ENCODE data around the gene HDAC4. TPM values are rescaled to one million over a fixed set of nuclear protein-coding genes. Genes with fewer than 3 reads are reported as not detected.

HDAC4 gene
- total and polyA plus RNA-seq, 2 experiments from 2014 or later = 8.1 to 41.8 TPM

GRCh38 chr2:239184968-239185903 is 215.6 kb downstream of the HDAC4 start:
- Histone ChIP-seq H3K36me3 (ENCODE audit: insufficient read depth) (peaks cover 6% of the 10 kb centered on the region; the same call in 1 of the 2 replicates), H3K9me2 (ENCODE audit: insufficient read depth) (no peaks in the 10 kb centered on the region), H3K27ac (ENCODE audit: low read depth) (no peak overlapping the region), H4K20me1 (replicated peaks; ENCODE audit: insufficient read depth) (no peaks in the 10 kb centered on the region; the same call in 1 of the 2 replicates), H2AFZ (no peak overlapping the region), H3K4me1 (ENCODE audit: insufficient read depth) (no peaks in the 10 kb centered on the region), H3K4me3 (no peak overlapping the region), H3K27me3 (ENCODE audit: insufficient read depth) (no peaks in the 10 kb centered on the region), H3K4me2 (no peak overlapping the region), H3F3A (replicated peaks; ENCODE audit: low read depth) (no peaks in the 10 kb centered on the region), H3K79me2 (replicated peaks; ENCODE audit: insufficient read depth) (0 out of 2 replicates have a peak, but pooled peaks cover 3% of the 10 kb centered on the region)
- DNase-seq (ENCODE audit: low spot score) (no peak), ATAC-seq (no peak)
- Mint-ChIP-seq H3K27me3 (ENCODE audit: insufficient read depth, low read depth, poor library complexity) (peaks cover 3% of the 10 kb centered on the region), H3K36me3 (ENCODE audit: low read depth) (peaks cover 38% of the 10 kb centered on the region), H3K4me1 (peaks cover 12% of the 10 kb centered on the region), H3K27ac (no peak overlapping the region), H3K9me3 (peaks cover 3% of the 10 kb centered on the region; the same call in 1 of the 3 replicates), H3K4me3 (no peak overlapping the region)
- TF ChIP-seq REST (IDR thresholded peaks at IDR 0.05; ENCODE audit: unreplicated experiment) (no peak), STAT1 (IDR thresholded peaks at IDR 0.05; ENCODE audit: unreplicated experiment) (no peak), EZH2phosphoT487 (IDR thresholded peaks at IDR 0.05; ENCODE audit: unreplicated experiment) (no peak), ZNF462 (CRISPR knock-in tag; IDR thresholded peaks at IDR 0.05) (no peak), ZNF331 (CRISPR knock-in tag; IDR thresholded peaks at IDR 0.05; ENCODE audit: low read depth) (no peak), POLR2AphosphoS5 (IDR thresholded peaks at IDR 0.05; ENCODE audit: low read depth) (no peak), NANOG (IDR thresholded peaks at IDR 0.05; ENCODE audit: borderline replicate concordance) (no peak), ZNF114 (CRISPR knock-in tag; IDR thresholded peaks at IDR 0.05) (no peak), CREB1 (CRISPR knock-in tag; IDR thresholded peaks at IDR 0.05; ENCODE audit: low read depth) (no peak), ETS1 (IDR thresholded peaks at IDR 0.05) (no peak), CTCF (conservative IDR thresholded peaks at IDR 0.05; ENCODE audit: low read depth in 2 of 2) (no peak), EZH2 (IDR thresholded peaks at IDR 0.05; ENCODE audit: low read depth, unreplicated experiment) (no peak), JUNB (IDR thresholded peaks at IDR 0.05; ENCODE audit: unreplicated experiment) (no peak)

All from GM23338 (cell line).